HL-60 (cell line): Measurements from ENCODE around the gene POLR2A.

ENCODE experiments used
- CTCF ChIP-seq: IDR thresholded peaks from one replicate; pipeline ENCODE4 v1.5.1; 2011; ENCODE audit warnings: low read length, control low read depth, inconsistent platforms; ENCODE audit not compliant: insufficient read depth
- POLR2AphosphoS5 ChIP-seq: IDR thresholded peaks from 2 replicates; pipeline ENCODE4 v1.6.1; 2012; ENCODE audit warnings: low read depth
- SPI1 ChIP-seq: IDR thresholded peaks from 2 replicates; pipeline ENCODE4 v1.6.1; 2012; ENCODE audit warnings: low read depth, mild to moderate bottlenecking, borderline replicate concordance

GRCh38 chr17:7442142-7442541, 42.0 kb upstream of the POLR2A start:
- TF ChIP-seq CTCF (no peak), SPI1 (no peak), POLR2AphosphoS5 (no peak)
